IMR-90 (cell line): Measurements from ENCODE around the gene RTL9. TPM values are rescaled to one million over a fixed set of nuclear protein-coding genes. Genes with fewer than 3 reads are reported as not detected.

Source experiments
- ATAC-seq: fragments of 200-7000 bp; cut with Tn5 transposase; 2 replicates; pipeline ENCODE4 v1.9.1; 2020; ENCODE audit warnings: low read depth, mild to moderate bottlenecking, moderate library complexity
- BruUV-seq: library from RNA; stranded (reverse); fragments of 400-500 nt; replicated peaks from 2 replicates; lab custom pipeline; 2021; lab: Mats Ljungman, UMichigan
- CTCF ChIA-PET: fragments of 300-600 bp; formaldehyde crosslinking; extraction: SDS; loops from one replicate; lab custom pipeline; 2021; ENCODE audit warnings: antibody characterized with exemption; lab: Yijun Ruan, JAX
- POLR2A ChIA-PET: fragments of 300-600 bp; sonication (Branson Sonifier 250); formaldehyde crosslinking; loops from one replicate; lab custom pipeline; 2022; ENCODE audit warnings: antibody characterized with exemption; ENCODE audit not compliant: unreplicated experiment; lab: Charles Lee
- DNase-seq: peaks from one replicate; pipeline ENCODE4 v3.0.0; 2013
- H2AFZ ChIP-seq: replicated peaks from 2 replicates; pipeline ENCODE3; 2013; ENCODE audit warnings: low read length, mild to moderate bottlenecking; ENCODE audit not compliant: poor library complexity
- H2AK5ac ChIP-seq: 2 replicates; pipeline ENCODE4 v1.6.1; 2013; ENCODE audit warnings: low read depth, low read length, inconsistent platforms
- H2AK9ac ChIP-seq: replicated peaks from 2 replicates; pipeline ENCODE3; 2013; ENCODE audit warnings: mild to moderate bottlenecking, low read depth, low read length, moderate library complexity; ENCODE audit not compliant: poor library complexity
- H2BK120ac ChIP-seq: 2 replicates; pipeline ENCODE4 v1.6.1; 2013; ENCODE audit warnings: low read depth, low read length, inconsistent platforms
- H2BK15ac ChIP-seq: 3 replicates; pipeline ENCODE4 v1.6.1; 2013; ENCODE audit warnings: low read depth, low read length, inconsistent platforms
- H2BK20ac ChIP-seq: 2 replicates; pipeline ENCODE4 v1.6.1; 2013; ENCODE audit warnings: low read depth, mild to moderate bottlenecking, inconsistent platforms, low read length, moderate library complexity
- H2BK5ac ChIP-seq: 2 replicates; pipeline ENCODE4 v1.6.1; 2013; ENCODE audit warnings: mild to moderate bottlenecking, low read depth, low read length, inconsistent platforms; ENCODE audit not compliant: poor library complexity, severe bottlenecking
- H3K14ac ChIP-seq: replicated peaks from 2 replicates; pipeline ENCODE4 v1.6.1; 2013; ENCODE audit warnings: low read depth, low read length, inconsistent platforms
- H3K18ac ChIP-seq: 2 replicates; pipeline ENCODE4 v1.6.1; 2013; ENCODE audit warnings: low read depth, low read length, control low read depth
- H3K23ac ChIP-seq: 2 replicates; pipeline ENCODE4 v1.6.1; 2013; ENCODE audit warnings: low read depth, low read length, inconsistent platforms
- H3K27ac ChIP-seq: 2 replicates; pipeline ENCODE4 v1.5.1; 2013; ENCODE audit warnings: mild to moderate bottlenecking, control low read depth, low read length; ENCODE audit not compliant: insufficient read depth
- H3K27me3 ChIP-seq: 2 replicates; pipeline ENCODE4 v1.6.1; 2013; ENCODE audit warnings: low read length; ENCODE audit not compliant: control insufficient read depth, insufficient read depth
- H3K36me3 ChIP-seq: 2 replicates; pipeline ENCODE4 v1.6.1; 2013; ENCODE audit warnings: low read length, mixed read lengths; ENCODE audit not compliant: control insufficient read depth, insufficient read depth
- H3K4ac ChIP-seq: 2 replicates; pipeline ENCODE4 v1.6.1; 2013; ENCODE audit warnings: low read depth, low read length, inconsistent platforms
- H3K4me1 ChIP-seq: 2 replicates; pipeline ENCODE4 v1.6.1; 2013; ENCODE audit warnings: low read length, mixed read lengths; ENCODE audit not compliant: control insufficient read depth, insufficient read depth
- H3K4me2 ChIP-seq: 2 replicates; pipeline ENCODE4 v1.6.1; 2013; ENCODE audit warnings: low read depth, mild to moderate bottlenecking, control low read depth, low read length, moderate library complexity
- H3K4me3 ChIP-seq: 2 replicates; pipeline ENCODE4 v1.5.1; 2013; ENCODE audit warnings: low read depth, mild to moderate bottlenecking, control low read depth, low read length, moderate library complexity; ENCODE audit not compliant: insufficient read depth
- H3K56ac ChIP-seq: 2 replicates; pipeline ENCODE4 v1.6.1; 2013; ENCODE audit warnings: low read length, inconsistent platforms; ENCODE audit not compliant: insufficient read depth; ENCODE audit errors: extremely low read depth
- H3K79me1 ChIP-seq, 2 experiments: 2 replicates each; pipeline ENCODE4 v1.6.1; 2013; ENCODE audit warnings: low read length in 2 of 2, inconsistent platforms in 1 of 2, low read depth in 1 of 2
- H3K9ac ChIP-seq: 2 replicates; pipeline ENCODE4 v1.6.1; 2013; ENCODE audit warnings: low read depth, low read length, control low read depth
- H3K9me1 ChIP-seq: 2 replicates; pipeline ENCODE4 v1.6.1; 2013; ENCODE audit warnings: low read length, inconsistent platforms; ENCODE audit not compliant: insufficient read depth
- H3K9me3 ChIP-seq: 2 replicates; pipeline ENCODE4 v1.6.1; 2013; ENCODE audit warnings: low read length; ENCODE audit not compliant: control insufficient read depth, insufficient read depth
- H4K20me1 ChIP-seq: 2 replicates; pipeline ENCODE4 v1.6.1; 2013; ENCODE audit warnings: low read length, inconsistent platforms; ENCODE audit not compliant: insufficient read depth
- H4K5ac ChIP-seq: 2 replicates; pipeline ENCODE4 v1.6.1; 2013; ENCODE audit warnings: mild to moderate bottlenecking, low read depth, low read length, control low read depth
- H4K8ac ChIP-seq, 2 experiments: 2 replicates each; pipeline ENCODE4 v1.6.1; 2013; ENCODE audit warnings: low read depth in 2 of 2, low read length in 2 of 2, control low read depth in 1 of 2, inconsistent platforms in 1 of 2
- H4K91ac ChIP-seq: 2 replicates; pipeline ENCODE4 v1.6.1; 2013; ENCODE audit warnings: low read depth, low read length, inconsistent platforms; ENCODE audit not compliant: insufficient read depth
- BHLHE40 ChIP-seq: fragments of 150-350 bp; IDR thresholded peaks from 2 replicates; pipeline ENCODE4 v1.6.1; 2016; ENCODE audit warnings: mild to moderate bottlenecking, low read depth, low read length
- CEBPB ChIP-seq: IDR thresholded peaks from 2 replicates; pipeline ENCODE4 v1.6.1; 2012; ENCODE audit warnings: low read depth, low read length, improper control_type of control experiment
- CHD1 ChIP-seq: IDR thresholded peaks from 2 replicates; pipeline ENCODE4 v1.6.1; 2012; ENCODE audit warnings: low read depth, low read length, improper control_type of control experiment
- CTCF ChIP-seq: conservative IDR thresholded peaks from 2 replicates; pipeline ENCODE4 v1.5.1; 2012; ENCODE audit warnings: mild to moderate bottlenecking, low read depth, low read length, improper control_type of control experiment
- MAZ ChIP-seq: IDR thresholded peaks from 2 replicates; pipeline ENCODE4 v1.6.1; 2012; ENCODE audit warnings: low read depth, mild to moderate bottlenecking, low read length, improper control_type of control experiment, moderate library complexity, borderline replicate concordance
- MXI1 ChIP-seq: IDR thresholded peaks from 2 replicates; pipeline ENCODE4 v1.6.1; 2012; ENCODE audit warnings: low read depth, mild to moderate bottlenecking, low read length, moderate library complexity, borderline replicate concordance
- NFE2L2 ChIP-seq: fragments of 150-350 bp; IDR thresholded peaks from 2 replicates; pipeline ENCODE4 v1.6.1; 2016; ENCODE audit warnings: low read depth, mild to moderate bottlenecking, low read length
- POLR2A ChIP-seq: IDR thresholded peaks from 2 replicates; pipeline ENCODE4 v1.6.1; 2012; ENCODE audit warnings: mild to moderate bottlenecking, low read depth, low read length
- RCOR1 ChIP-seq: IDR thresholded peaks from 2 replicates; pipeline ENCODE4 v1.6.1; 2012; ENCODE audit warnings: mild to moderate bottlenecking, low read length, improper control_type of control experiment; ENCODE audit not compliant: insufficient replicate concordance
- RFX5 ChIP-seq: IDR thresholded peaks from 2 replicates; pipeline ENCODE4 v1.8.0; 2012; ENCODE audit warnings: low read depth, mild to moderate bottlenecking, low read length, moderate library complexity
- SMC3 ChIP-seq: fragments of 150-350 bp; IDR thresholded peaks from 2 replicates; pipeline ENCODE4 v1.6.1; 2016; ENCODE audit warnings: low read depth, mild to moderate bottlenecking, antibody characterized with exemption, low read length, moderate library complexity
- USF2 ChIP-seq: fragments of 150-350 bp; IDR thresholded peaks from 2 replicates; pipeline ENCODE4 v1.6.1; 2017; ENCODE audit warnings: mild to moderate bottlenecking, antibody characterized with exemption, low read length, low read depth
- WGBS, 2 experiments: methylation state at CpG; one replicate each; pipeline versions ENCODE4 v1.1.5 to v1.1.7; 2013; ENCODE audit warnings: missing lambda C conversion rate in 2 of 2; ENCODE audit not compliant: insufficient read length in 1 of 2; ENCODE audit errors: extremely low coverage in 2 of 2; 5-methylcytosine and 5-hydroxymethylcytosine counted together
- dilution Hi-C: fragments of 300-500 bp; cut with HindIII; formaldehyde crosslinking; loops from one replicate; pipeline ENCODE4 v1.14.3; 2018; ENCODE audit warnings: low sequenced_read_pairs; ENCODE audit not compliant: unreplicated experiment
- in situ Hi-C: fragments of 300-500 bp; cut with MboI; formaldehyde crosslinking; loops from 3 replicates; pipeline ENCODE4 v1.14.3; 2019; ENCODE audit warnings: low sequenced_read_pairs, inconsistent platforms, mixed read lengths
- intact Hi-C: fragments of 100-400 bp; cut with micrococcal nuclease; formaldehyde crosslinking; loops from 2 replicates; pipeline ENCODE4 v1.10.0; 2022
- polyA plus RNA-seq, 3 experiments: library from polyadenylated mRNA; depleted of rRNA; stranded (reverse); fragments of >200 nt; gene quantifications; 2 replicates each; pipeline ENCODE4 v1.2.3, GENCODE V29; 2012; ENCODE audit warnings: low replicate concordance in 1 of 3
- total RNA-seq: library from RNA; depleted of rRNA; stranded (reverse); fragments of >200 nt; gene quantifications from 2 replicates; pipeline ENCODE4 v1.2.3, GENCODE V29; 2012

Gene RTL9
- total and polyA plus RNA-seq, 2 of the 4 experiments (the other 2 are of a cell fraction): 0.26 to 0.90 TPM

GRCh38 chrX:110363244-110363643, 4.6 kb downstream of the RTL9 start:
- CTCF ChIA-PET: no interaction called here

More at GRCh38 chrX:110363244-110363643, 4.6 kb downstream of the RTL9 start:
- ATAC-seq: no peak
- no peak overlapping the region for H2AK9ac ChIP-seq
- H2BK15ac ChIP-seq: no peak overlapping the region
- H3K18ac ChIP-seq: no peak overlapping the region
- no peak overlapping the region for H4K5ac ChIP-seq
- no peaks in the 10 kb centered on the region for H3K36me3 ChIP-seq
- no peak for TF ChIP-seq MAZ
- no peak for TF ChIP-seq MXI1
- no peak for TF ChIP-seq RFX5
- TF ChIP-seq CTCF: no peak
- no peak for TF ChIP-seq CHD1
- no peak for TF ChIP-seq USF2
- no peak for TF ChIP-seq NFE2L2
- no peak for TF ChIP-seq SMC3
- no peak for TF ChIP-seq POLR2A
- no peak for TF ChIP-seq RCOR1
- no peak for TF ChIP-seq BHLHE40
- TF ChIP-seq CEBPB: no peak
- H3K79me1 ChIP-seq: no peaks in the 10 kb centered on the region
- no peaks in the 10 kb centered on the region for H4K20me1 ChIP-seq
- H2BK5ac ChIP-seq: no peak overlapping the region
- no peak for DNase-seq
- no peak overlapping the region for H3K27ac ChIP-seq
- no peak overlapping the region for H3K4ac ChIP-seq
- H3K14ac ChIP-seq: no peak overlapping the region
- H3K9me3 ChIP-seq: no peaks in the 10 kb centered on the region
- H2AFZ ChIP-seq: no peak overlapping the region
- POLR2A ChIA-PET: no interaction called here
- no peak overlapping the region for H3K56ac ChIP-seq
- no peak overlapping the region for H3K4me3 ChIP-seq
- in situ Hi-C loops: no loop called here
- H3K23ac ChIP-seq: no peak overlapping the region
- no TSS peak for BruUV-seq
- no peaks in the 10 kb centered on the region for H3K9me1 ChIP-seq
- no peak overlapping the region for H3K4me2 ChIP-seq
- intact Hi-C loops: no loop called here
- no peak overlapping the region for H2BK120ac ChIP-seq
- H3K9ac ChIP-seq: no peak overlapping the region
- H3K4me1 ChIP-seq: no peaks in the 10 kb centered on the region
- H2BK20ac ChIP-seq: no peak overlapping the region
- no peak overlapping the region for H2AK5ac ChIP-seq
- no peak overlapping the region for H4K91ac ChIP-seq
- WGBS, 2 experiments: no CpG with 5 or more reads among the region's 1 CpG
- peaks cover 7% of the 10 kb centered on the region; the same call in 1 of the 2 replicates for H3K27me3 ChIP-seq
- H4K8ac ChIP-seq: no peak overlapping the region
- dilution Hi-C loops: no loop called here
